BE2C (cell line): Measurements from ENCODE around the gene MCM9.

Source experiments
- DNase-seq: peaks from one replicate; pipeline ENCODE4 v3.0.0-alpha.2; 2020
- H3K27me3 ChIP-seq: fragments of 250-450 bp; sonication (Bioruptor Pico); 2 replicates; pipeline ENCODE4 v1.5.1; 2020; ENCODE audit warnings: mild to moderate bottlenecking
- H3K36me3 ChIP-seq: fragments of 250-450 bp; sonication (Bioruptor Pico); 2 replicates; pipeline ENCODE4 v1.5.1; 2020; ENCODE audit warnings: mild to moderate bottlenecking
- H3K4me1 ChIP-seq: fragments of 250-450 bp; sonication (Bioruptor Pico); 2 replicates; pipeline ENCODE4 v1.5.1; 2020
- H3K4me3 ChIP-seq: 2 replicates; pipeline ENCODE4 v1.5.1; 2011; ENCODE audit warnings: low read depth, low read length
- H3K9me3 ChIP-seq: fragments of 250-450 bp; sonication (Bioruptor Pico); 2 replicates; pipeline ENCODE4 v1.5.1; 2020
- CTCF ChIP-seq: IDR thresholded peaks from 2 replicates; pipeline ENCODE4 v1.5.1; 2012; ENCODE audit warnings: mild to moderate bottlenecking, low read depth, low read length

The MCM9 gene

DNA sequence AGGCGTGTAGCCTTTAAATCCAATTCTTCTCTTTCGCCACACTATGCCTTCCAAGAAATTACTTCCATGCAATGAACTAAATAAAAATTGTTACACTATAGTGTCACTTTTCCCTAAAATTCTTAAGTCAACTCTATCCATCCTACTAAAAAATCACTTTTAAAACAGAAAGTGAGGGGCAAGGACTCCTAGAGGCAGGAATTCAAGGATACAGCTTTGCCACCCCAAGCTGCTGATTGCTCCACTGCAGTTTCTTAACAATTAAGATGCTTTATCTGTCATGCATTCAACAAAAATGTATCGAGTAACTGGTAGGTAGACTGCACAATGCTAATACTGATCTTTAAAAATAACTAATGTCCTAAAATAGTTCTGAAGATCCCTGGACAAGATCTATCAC lies 4.3 kb downstream of the MCM9 start:
- no peak for DNase-seq
- Histone ChIP-seq H3K4me3 (no peak overlapping the region), H3K9me3 (no peaks in the 10 kb centered on the region), H3K4me1 (no peaks in the 10 kb centered on the region), H3K27me3 (no peaks in the 10 kb centered on the region), H3K36me3 (no peaks in the 10 kb centered on the region; the same call in 1 of the 2 replicates)
- TF ChIP-seq CTCF: no peak

DNA sequence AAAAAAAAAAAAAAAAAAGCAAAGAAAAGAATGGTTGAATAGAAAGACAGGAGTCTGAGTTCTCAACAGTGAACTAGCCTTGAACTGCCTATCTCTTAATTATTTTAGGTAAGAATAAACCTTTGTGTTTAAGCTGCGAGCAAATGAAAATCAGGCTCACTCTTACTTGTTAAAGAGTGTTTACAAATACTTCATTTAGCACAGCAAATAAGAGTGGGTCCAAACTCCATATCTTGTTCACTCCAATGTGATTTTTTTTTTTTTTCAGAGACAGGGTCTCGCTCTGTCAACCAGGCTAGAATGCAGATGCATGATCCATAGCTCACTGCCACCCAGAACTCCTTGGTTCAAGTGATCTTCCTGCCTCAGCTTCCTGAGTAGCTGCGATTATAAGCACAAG lies 11.9 kb downstream of the MCM9 start:
- Histone ChIP-seq H3K4me1 (no peaks in the 10 kb centered on the region), H3K9me3 (no peaks in the 10 kb centered on the region), H3K4me3 (no peak overlapping the region), H3K27me3 (no peaks in the 10 kb centered on the region), H3K36me3 (peaks cover 10% of the 10 kb centered on the region)
- no peak for DNase-seq
- no peak for TF ChIP-seq CTCF

DNA sequence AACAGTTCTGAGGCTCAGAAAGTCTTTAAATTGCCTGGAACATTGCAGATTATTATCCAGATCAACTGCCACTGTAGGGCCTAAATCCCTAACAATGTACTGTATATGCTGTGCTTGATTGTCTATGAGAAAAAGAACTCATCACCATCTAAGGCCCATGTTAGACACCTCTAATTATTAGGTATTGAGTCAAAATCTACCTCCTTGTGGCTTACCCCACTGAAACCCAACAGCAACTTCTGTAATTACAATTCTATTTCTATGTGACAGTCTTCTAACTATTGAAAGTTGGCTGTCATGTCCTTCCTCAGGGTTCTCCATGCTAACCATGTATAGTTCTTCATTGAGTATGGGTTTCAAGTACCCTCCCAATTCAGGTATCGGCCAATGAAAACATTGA lies 13.9 kb downstream of the MCM9 start:
- H3K9me3 ChIP-seq: no peaks in the 10 kb centered on the region
- no peak overlapping the region for H3K4me3 ChIP-seq
- H3K27me3 ChIP-seq: no peaks in the 10 kb centered on the region
- DNase-seq: no peak
- H3K36me3 ChIP-seq: peaks cover 10% of the 10 kb centered on the region
- TF ChIP-seq CTCF: no peak
- no peaks in the 10 kb centered on the region for H3K4me1 ChIP-seq

GRCh38 chr6:118918329-118918725 lies 16.6 kb downstream of the MCM9 start:
- no peak for TF ChIP-seq CTCF
- H3K9me3 ChIP-seq: no peaks in the 10 kb centered on the region
- no peak overlapping the region for H3K4me3 ChIP-seq
- H3K4me1 ChIP-seq: no peaks in the 10 kb centered on the region
- no peak for DNase-seq
- H3K36me3 ChIP-seq: peaks cover 12% of the 10 kb centered on the region
- no peaks in the 10 kb centered on the region for H3K27me3 ChIP-seq

GRCh38 chr6:118917546-118918328 lies 17.2 kb downstream of the MCM9 start:
- H3K36me3 ChIP-seq: peaks cover 12% of the 10 kb centered on the region
- no peaks in the 10 kb centered on the region for H3K27me3 ChIP-seq
- no peak overlapping the region for H3K4me3 ChIP-seq
- no peak for DNase-seq
- H3K9me3 ChIP-seq: no peaks in the 10 kb centered on the region
- no peaks in the 10 kb centered on the region for H3K4me1 ChIP-seq
- no peak for TF ChIP-seq CTCF

GRCh38 chr6:118914598-118914997 lies 20.4 kb downstream of the MCM9 start:
- TF ChIP-seq CTCF: no peak
- Histone ChIP-seq H3K4me3 (no peak overlapping the region), H3K9me3 (no peaks in the 10 kb centered on the region), H3K4me1 (no peaks in the 10 kb centered on the region), H3K27me3 (no peaks in the 10 kb centered on the region), H3K36me3 (peaks cover 21% of the 10 kb centered on the region)
- no peak for DNase-seq
